Glutamatergic neuron (in vitro differentiated cells): Measurements from ENCODE around the gene ZNF771. TPM values are rescaled to one million over a fixed set of nuclear protein-coding genes. Genes with fewer than 3 reads are reported as not detected.

ENCODE experiments used
- DNase-seq: peaks from one replicate; pipeline ENCODE4 v3.0.0; 2022
- H3K27ac Mint-ChIP-seq: one replicate; pipeline ENCODE4 v1.8.0; 2020; ENCODE audit warnings: mild to moderate bottlenecking, mixed read lengths, inconsistent platforms; ENCODE audit not compliant: unreplicated experiment
- H3K27me3 Mint-ChIP-seq: one replicate; pipeline ENCODE4 v1.8.0; 2020; ENCODE audit warnings: mild to moderate bottlenecking, moderate library complexity, mixed read lengths, inconsistent platforms; ENCODE audit not compliant: unreplicated experiment
- H3K36me3 Mint-ChIP-seq: one replicate; pipeline ENCODE4 v1.8.0; 2020; ENCODE audit warnings: mild to moderate bottlenecking, mixed read lengths, inconsistent platforms; ENCODE audit not compliant: unreplicated experiment
- H3K4me1 Mint-ChIP-seq: one replicate; pipeline ENCODE4 v1.8.0; 2020; ENCODE audit warnings: mild to moderate bottlenecking, low read depth, mixed read lengths, inconsistent platforms; ENCODE audit not compliant: unreplicated experiment
- H3K4me3 Mint-ChIP-seq: one replicate; pipeline ENCODE4 v1.8.0; 2020; ENCODE audit warnings: mild to moderate bottlenecking, mixed read lengths, inconsistent platforms; ENCODE audit not compliant: unreplicated experiment
- H3K9me3 Mint-ChIP-seq: one replicate; pipeline ENCODE4 v1.8.0; 2020; ENCODE audit warnings: mild to moderate bottlenecking, moderate library complexity, mixed read lengths, inconsistent platforms; ENCODE audit not compliant: unreplicated experiment
- CTCF ChIP-seq: fragments of 200-600 bp; sonication (generic); IDR thresholded peaks from one replicate; pipeline ENCODE4 v1.5.0; 2021; ENCODE audit not compliant: partially characterized antibody, unreplicated experiment
- total RNA-seq: library from RNA; stranded (reverse); fragmentation: NEBNext Ultra II Directional; extraction: Animal tissue kit (Norgen Biotek cat#: 25700); gene quantifications from one replicate; pipeline ENCODE4 v1.2.1, GENCODE V29; 2021; ENCODE audit not compliant: unreplicated experiment

Gene ZNF771
- total RNA-seq, 1 donor from 2014 or later = 7.8 TPM

- Mint-ChIP-seq H3K4me1 (peaks cover 2% of the 10 kb centered on the region), H3K36me3 (no peaks in the 10 kb centered on the region), H3K9me3 (peaks cover 12% of the 10 kb centered on the region), H3K27me3 (peaks cover 6% of the 10 kb centered on the region), H3K4me3 (peak overlapping the region; percentile 99), H3K27ac (peak overlapping the region; percentile 87)
- no peak for DNase-seq
- TF ChIP-seq CTCF = no peak
Observed at GRCh38 chr16:30406795-30407101, 658 bp upstream of the ZNF771 start.

DNA sequence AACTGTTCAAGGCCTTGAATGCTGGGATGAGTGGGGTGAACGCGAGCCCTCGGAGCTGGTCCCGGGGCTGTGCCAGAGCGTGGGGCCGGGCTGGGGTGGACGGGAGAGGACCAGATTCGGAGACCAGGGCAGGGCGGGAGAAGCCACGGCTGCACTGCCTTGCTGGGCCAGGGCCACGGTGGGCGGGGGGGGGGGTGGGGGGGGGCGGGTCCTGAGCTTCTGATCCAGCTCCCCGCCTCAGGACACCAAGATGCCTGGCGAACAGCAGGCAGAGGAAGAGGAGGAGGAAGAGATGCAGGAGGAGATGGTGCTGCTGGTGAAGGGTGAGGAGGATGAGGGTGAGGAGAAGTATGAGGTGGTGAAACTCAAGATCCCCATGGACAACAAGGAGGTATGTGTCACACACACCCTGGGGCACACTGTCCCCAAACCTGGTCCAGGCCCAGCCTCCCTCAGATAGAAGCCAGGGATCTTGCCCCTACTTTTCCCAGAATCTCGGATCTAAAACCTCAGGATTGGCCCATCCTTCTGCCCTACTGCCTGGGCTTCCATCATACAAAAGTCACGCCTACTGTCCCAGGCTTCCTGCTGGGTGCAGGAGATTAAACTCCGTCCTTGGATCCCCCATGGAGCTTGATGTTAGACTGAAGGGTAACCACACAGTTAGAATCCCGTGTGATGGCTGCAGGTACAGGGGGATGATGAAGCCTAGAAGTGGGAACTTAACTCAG lies 563 bp downstream of the ZNF771 start:
- peaks cover 10% of the 10 kb centered on the region for H3K9me3 Mint-ChIP-seq
- H3K4me3 Mint-ChIP-seq = peak overlapping the region; percentile 77
- no peak for TF ChIP-seq CTCF
- no peak overlapping the region for H3K27ac Mint-ChIP-seq
- no peak for DNase-seq
- no peaks in the 10 kb centered on the region for H3K36me3 Mint-ChIP-seq
- H3K4me1 Mint-ChIP-seq = peaks cover 2% of the 10 kb centered on the region
- peaks cover 5% of the 10 kb centered on the region for H3K27me3 Mint-ChIP-seq

DNA sequence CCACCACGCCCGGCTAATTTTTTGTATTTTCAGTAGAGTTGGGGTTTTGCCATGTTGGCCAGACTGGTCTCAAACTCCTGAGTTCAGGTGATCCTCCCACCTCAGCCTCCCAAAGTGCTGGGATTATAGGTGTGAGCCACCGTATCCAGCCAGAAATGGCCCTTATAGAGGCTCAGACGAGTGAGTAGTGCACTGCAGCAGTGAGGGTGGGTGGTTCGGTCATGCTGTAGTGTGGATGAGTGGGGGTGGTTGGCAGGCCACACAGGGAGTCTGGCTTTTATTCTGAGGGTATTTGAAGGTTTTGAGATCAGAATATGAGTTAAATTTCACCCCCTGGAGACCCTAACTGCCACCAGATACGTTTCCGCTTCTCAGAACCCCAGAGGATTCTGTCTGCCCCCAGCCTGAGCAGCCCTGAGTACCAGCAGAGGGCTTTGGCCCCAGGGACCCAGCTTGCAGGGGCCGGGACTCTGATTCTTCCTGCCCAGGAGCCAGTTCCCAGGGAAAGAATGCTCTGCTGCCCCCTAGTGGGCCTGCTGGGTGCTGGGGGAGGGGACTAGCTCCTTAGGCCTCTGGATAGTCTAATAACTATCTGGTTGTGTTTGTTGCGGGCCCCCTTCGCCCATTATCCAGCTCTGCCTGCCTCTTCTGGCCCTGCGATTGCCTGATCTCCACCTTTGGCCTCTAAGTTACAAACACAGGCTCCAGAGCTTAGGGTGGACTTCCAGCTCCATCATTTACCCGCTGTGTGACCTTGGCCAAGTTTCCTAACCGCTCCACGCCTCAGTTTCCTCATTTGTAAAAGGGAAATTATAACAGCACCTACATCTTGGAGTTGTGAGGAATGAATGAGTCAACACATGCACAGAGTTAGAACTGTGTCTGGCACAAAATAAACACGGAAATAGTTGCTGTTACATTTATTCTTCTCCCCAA lies 2.0 kb downstream of the ZNF771 start:
- no peak overlapping the region for H3K27ac Mint-ChIP-seq
- TF ChIP-seq CTCF = peak; percentile 93
- H3K4me1 Mint-ChIP-seq = peaks cover 2% of the 10 kb centered on the region
- H3K9me3 Mint-ChIP-seq = peaks cover 9% of the 10 kb centered on the region
- H3K4me3 Mint-ChIP-seq = no peak overlapping the region
- no peaks in the 10 kb centered on the region for H3K36me3 Mint-ChIP-seq
- peaks cover 3% of the 10 kb centered on the region for H3K27me3 Mint-ChIP-seq
- peak; percentile 97 for DNase-seq

DNA sequence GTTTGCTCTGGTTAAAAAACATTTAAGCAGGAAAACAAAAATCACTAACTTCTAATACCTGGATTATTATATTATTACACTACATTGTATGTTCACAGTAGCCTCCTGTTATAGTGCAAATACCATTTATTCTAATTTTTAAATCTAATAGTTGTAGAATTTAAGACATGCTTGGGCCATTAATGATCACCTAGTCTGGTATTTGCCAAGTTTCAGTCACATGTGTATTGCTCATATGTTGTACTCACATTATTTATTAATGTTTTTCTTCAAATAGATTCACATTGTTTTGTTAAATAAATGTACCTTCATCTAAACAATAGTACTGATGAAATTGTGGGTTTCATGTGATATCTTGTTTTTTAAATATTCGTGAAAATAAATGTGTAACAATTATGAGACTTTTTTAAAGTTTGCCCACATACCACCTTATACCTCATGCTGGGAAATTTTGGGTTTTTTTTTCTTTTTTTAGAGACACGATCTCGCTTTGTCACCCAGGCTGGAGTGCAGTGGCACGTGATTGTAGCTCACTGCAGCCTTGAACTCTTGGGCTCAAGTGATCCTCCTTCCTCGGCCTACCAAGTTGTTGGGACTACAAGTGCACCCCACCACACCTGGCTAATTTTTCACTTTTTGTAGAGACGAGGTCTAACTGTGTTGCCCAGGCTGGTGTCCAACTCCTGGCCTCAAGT lies 5.9 kb downstream of the ZNF771 start:
- no peak overlapping the region for H3K27ac Mint-ChIP-seq
- no peak for DNase-seq
- peaks cover 4% of the 10 kb centered on the region for H3K27me3 Mint-ChIP-seq
- H3K9me3 Mint-ChIP-seq = peaks cover 8% of the 10 kb centered on the region
- H3K4me3 Mint-ChIP-seq = no peak overlapping the region
- peaks cover 3% of the 10 kb centered on the region for H3K4me1 Mint-ChIP-seq
- H3K36me3 Mint-ChIP-seq = no peaks in the 10 kb centered on the region
- TF ChIP-seq CTCF = no peak
